ENCODE measurements around the gene ABCD1. TPM values are rescaled to one million over a fixed set of nuclear protein-coding genes. Genes with fewer than 3 reads are reported as not detected.
"Not testable (repeated sequence)": the region's sequence is repeated elsewhere in the genome, so short reads cannot be mapped to it uniquely, and the experiment has no call there.

Gene ABCD1
- total RNA-seq, 2 experiments from 2014 or later = 8.6 to 9.2 TPM

DNA sequence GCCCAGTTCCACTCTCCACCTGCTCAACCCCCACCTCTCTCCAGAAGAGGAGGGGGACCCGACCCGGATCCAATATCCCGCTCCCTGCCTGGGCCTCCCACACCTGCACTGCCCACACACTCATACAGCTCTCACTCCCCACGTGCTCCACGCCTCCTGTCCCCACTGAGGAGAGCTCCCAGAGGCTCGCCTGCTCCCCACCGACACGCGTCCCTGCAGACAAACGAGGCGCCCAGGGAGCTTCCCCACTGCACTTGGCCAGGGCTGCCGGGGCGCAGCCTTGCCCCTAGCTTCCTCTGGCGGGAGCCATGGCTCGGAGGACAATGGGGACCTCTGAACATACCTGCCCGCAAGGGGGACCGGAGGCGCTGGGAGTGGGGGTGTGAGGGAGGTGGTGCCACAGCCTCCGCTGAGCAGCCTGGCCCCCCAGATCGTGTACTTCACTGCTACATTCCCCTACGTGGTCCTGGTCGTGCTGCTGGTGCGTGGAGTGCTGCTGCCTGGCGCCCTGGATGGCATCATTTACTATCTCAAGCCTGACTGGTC lies 32.0 kb upstream of the ABCD1 start:
- Mint-ChIP-seq H3K36me3 (ENCODE audit: low read depth) (peaks cover 14% of the 10 kb centered on the region), H3K27ac (no peak overlapping the region), H3K9me3 (no peaks in the 10 kb centered on the region), H3K27me3 (no peaks in the 10 kb centered on the region), H3K4me1 (ENCODE audit: low read depth) (no peaks in the 10 kb centered on the region), H3K4me3 (no peak overlapping the region)
- no peak overlapping the region for H3K27ac ChIP-seq (ENCODE audit: low read depth in 1 of 2, low read length in 2 of 2)
- peaks cover 6% of the 10 kb centered on the region for H3K4me1 ChIP-seq (ENCODE audit: insufficient read depth, low read length)
- POLR2A ChIA-PET = no interaction called here
- no peak for ATAC-seq (ENCODE audit: poor library complexity)
- peaks cover 5% of the 10 kb centered on the region for H3K36me3 ChIP-seq (ENCODE audit: insufficient read depth, low read length)
- intact Hi-C loops (cut with DNase I, micrococcal nuclease) = no loop called here
- CTCF ChIA-PET = no interaction called here
- no peak overlapping the region for H3K4me3 ChIP-seq (ENCODE audit: low read length)
- TF ChIP-seq, protein P1, sequence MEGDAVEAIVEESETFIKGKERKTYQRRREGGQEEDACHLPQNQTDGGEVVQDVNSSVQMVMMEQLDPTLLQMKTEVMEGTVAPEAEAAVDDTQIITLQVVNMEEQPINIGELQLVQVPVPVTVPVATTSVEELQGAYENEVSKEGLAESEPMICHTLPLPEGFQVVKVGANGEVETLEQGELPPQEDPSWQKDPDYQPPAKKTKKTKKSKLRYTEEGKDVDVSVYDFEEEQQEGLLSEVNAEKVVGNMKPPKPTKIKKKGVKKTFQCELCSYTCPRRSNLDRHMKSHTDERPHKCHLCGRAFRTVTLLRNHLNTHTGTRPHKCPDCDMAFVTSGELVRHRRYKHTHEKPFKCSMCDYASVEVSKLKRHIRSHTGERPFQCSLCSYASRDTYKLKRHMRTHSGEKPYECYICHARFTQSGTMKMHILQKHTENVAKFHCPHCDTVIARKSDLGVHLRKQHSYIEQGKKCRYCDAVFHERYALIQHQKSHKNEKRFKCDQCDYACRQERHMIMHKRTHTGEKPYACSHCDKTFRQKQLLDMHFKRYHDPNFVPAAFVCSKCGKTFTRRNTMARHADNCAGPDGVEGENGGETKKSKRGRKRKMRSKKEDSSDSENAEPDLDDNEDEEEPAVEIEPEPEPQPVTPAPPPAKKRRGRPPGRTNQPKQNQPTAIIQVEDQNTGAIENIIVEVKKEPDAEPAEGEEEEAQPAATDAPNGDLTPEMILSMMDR (IDR thresholded peaks at IDR 0.05) = no peak
- H3K27me3 ChIP-seq (ENCODE audit: control insufficient read depth in 1 of 2, insufficient read depth in 2 of 2, low read length in 2 of 2) = peaks cover 0 to 3% of the 10 kb centered on the region in 2 experiments
- H3K9me3 ChIP-seq (ENCODE audit: control insufficient read depth in 1 of 2, insufficient read depth in 1 of 2, low read length in 2 of 2) = no peaks in the 10 kb centered on the region
- DNase-seq = no peak

DNA sequence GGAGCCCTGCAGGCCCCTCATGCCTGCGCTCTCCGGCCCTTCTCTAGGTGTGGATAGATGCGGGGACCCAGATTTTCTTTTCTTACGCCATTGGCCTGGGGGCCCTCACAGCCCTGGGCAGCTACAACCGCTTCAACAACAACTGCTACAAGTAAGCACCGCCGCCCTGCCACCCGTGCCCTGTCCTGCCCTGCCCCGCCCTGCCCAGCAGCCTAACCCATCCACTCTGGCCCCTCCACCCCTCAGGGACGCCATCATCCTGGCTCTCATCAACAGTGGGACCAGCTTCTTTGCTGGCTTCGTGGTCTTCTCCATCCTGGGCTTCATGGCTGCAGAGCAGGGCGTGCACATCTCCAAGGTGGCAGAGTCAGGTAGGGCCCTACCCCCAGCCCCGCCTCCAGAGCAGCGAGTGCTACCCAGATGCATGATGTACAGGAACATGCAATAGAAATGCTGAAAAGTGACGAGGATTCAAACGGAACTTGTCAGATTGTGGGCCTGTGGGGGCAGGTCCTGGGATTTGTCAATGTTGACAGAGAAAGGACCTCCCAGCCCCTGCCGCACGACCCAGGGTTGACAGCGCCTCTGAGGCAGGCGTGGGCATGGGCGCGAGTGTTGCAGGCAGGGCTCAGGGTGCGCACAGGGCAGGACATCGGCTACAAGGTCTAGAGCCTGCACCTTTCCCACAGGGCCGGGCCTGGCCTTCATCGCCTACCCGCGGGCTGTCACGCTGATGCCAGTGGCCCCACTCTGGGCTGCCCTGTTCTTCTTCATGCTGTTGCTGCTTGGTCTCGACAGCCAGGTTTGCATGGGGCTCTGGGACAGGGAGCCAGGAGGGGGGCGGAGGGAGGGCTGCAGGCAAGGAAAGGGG lies 31.2 kb upstream of the ABCD1 start:
- Mint-ChIP-seq H3K4me1 (ENCODE audit: low read depth) (no peaks in the 10 kb centered on the region), H3K36me3 (ENCODE audit: low read depth) (peaks cover 18% of the 10 kb centered on the region), H3K27ac (no peak overlapping the region), H3K27me3 (no peaks in the 10 kb centered on the region), H3K9me3 (no peaks in the 10 kb centered on the region), H3K4me3 (no peak overlapping the region)
- Histone ChIP-seq H3K27ac (ENCODE audit: low read depth in 1 of 2, low read length in 2 of 2) (no peak overlapping the region), H3K36me3 (ENCODE audit: insufficient read depth, low read length) (peaks cover 5% of the 10 kb centered on the region), H3K27me3 (ENCODE audit: control insufficient read depth in 1 of 2, insufficient read depth in 2 of 2, low read length in 2 of 2) (peaks cover 0 to 3% of the 10 kb centered on the region in 2 experiments), H3K4me3 (ENCODE audit: low read length) (no peak overlapping the region), H3K4me1 (ENCODE audit: insufficient read depth, low read length) (peaks cover 6% of the 10 kb centered on the region), H3K9me3 (ENCODE audit: control insufficient read depth in 1 of 2, insufficient read depth in 1 of 2, low read length in 2 of 2) (no peaks in the 10 kb centered on the region)
- no peak for DNase-seq
- POLR2A ChIA-PET = no interaction called here
- TF ChIP-seq, protein P1 (IDR thresholded peaks at IDR 0.05) = no peak
- no peak for ATAC-seq (ENCODE audit: poor library complexity)
- intact Hi-C loops (cut with DNase I, micrococcal nuclease) = no loop called here
- CTCF ChIA-PET = no interaction called here

DNA sequence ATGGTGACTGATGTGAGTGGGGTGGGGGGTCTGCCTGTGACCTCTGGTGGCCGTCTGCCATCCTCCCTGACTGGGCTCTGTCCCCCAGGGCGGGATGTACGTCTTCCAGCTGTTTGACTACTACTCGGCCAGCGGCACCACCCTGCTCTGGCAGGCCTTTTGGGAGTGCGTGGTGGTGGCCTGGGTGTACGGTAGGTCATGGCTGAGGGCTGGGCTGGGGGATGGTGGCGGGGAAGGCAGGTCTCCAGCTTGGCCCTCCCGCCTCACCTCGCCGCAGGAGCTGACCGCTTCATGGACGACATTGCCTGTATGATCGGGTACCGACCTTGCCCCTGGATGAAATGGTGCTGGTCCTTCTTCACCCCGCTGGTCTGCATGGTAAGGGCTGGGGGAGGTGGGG lies 30.4 kb upstream of the ABCD1 start:
- intact Hi-C loops (cut with DNase I, micrococcal nuclease); H3K4me1 Mint-ChIP-seq (ENCODE audit: low read depth); H3K4me1 ChIP-seq (ENCODE audit: insufficient read depth, low read length); POLR2A ChIA-PET; H3K4me3 Mint-ChIP-seq; H3K36me3 ChIP-seq (ENCODE audit: insufficient read depth, low read length); H3K27me3 ChIP-seq (ENCODE audit: control insufficient read depth in 1 of 2, insufficient read depth in 2 of 2, low read length in 2 of 2); H3K9me3 Mint-ChIP-seq; H3K4me3 ChIP-seq (ENCODE audit: low read length); H3K9me3 ChIP-seq (ENCODE audit: control insufficient read depth in 1 of 2, insufficient read depth in 1 of 2, low read length in 2 of 2); H3K27me3 Mint-ChIP-seq; H3K27ac Mint-ChIP-seq; ATAC-seq (ENCODE audit: poor library complexity); H3K27ac ChIP-seq (ENCODE audit: low read depth in 1 of 2, low read length in 2 of 2); CTCF ChIA-PET; DNase-seq: not testable (repeated sequence)
- peaks cover 18% of the 10 kb centered on the region for H3K36me3 Mint-ChIP-seq (ENCODE audit: low read depth)

Data from CD4-positive, alpha-beta T cell (primary cell).